Astrocyte (in vitro differentiated cells and primary cell): ENCODE data around the gene NUP210. TPM values are rescaled to one million over a fixed set of nuclear protein-coding genes. Genes with fewer than 3 reads are reported as not detected.

Source experiments
- DNase-seq: peaks from one replicate; pipeline ENCODE4 v3.0.0-alpha.2; 2010; ENCODE audit warnings: low read depth
- FAIRE-seq: peaks from 2 replicates; lab custom pipeline; 2011; peaks lifted over from hg19 to GRCh38; lab: Jason Lieb, UNC
- H2AFZ ChIP-seq: 2 replicates; pipeline ENCODE4 v1.6.0; 2012; ENCODE audit warnings: low read depth, low read length, inconsistent platforms
- H3K27ac ChIP-seq: 2 replicates; pipeline ENCODE4 v1.5.1; 2011; ENCODE audit warnings: low read depth, low read length, inconsistent platforms
- H3K27me3 ChIP-seq: 2 replicates; pipeline ENCODE4 v1.6.0; 2011; ENCODE audit warnings: low read length, inconsistent platforms; ENCODE audit not compliant: insufficient read depth
- H3K36me3 ChIP-seq: 2 replicates; pipeline ENCODE4 v1.5.1; 2011; ENCODE audit warnings: low read length, inconsistent platforms; ENCODE audit not compliant: insufficient read depth
- H3K4me1 ChIP-seq: 2 replicates; pipeline ENCODE4 v1.5.1; 2011; ENCODE audit warnings: low read length, inconsistent platforms; ENCODE audit not compliant: insufficient read depth
- H3K4me2 ChIP-seq: 2 replicates; pipeline ENCODE4 v1.6.0; 2012; ENCODE audit warnings: low read length, inconsistent platforms
- H3K4me3 ChIP-seq: 2 replicates; pipeline ENCODE4 v1.5.1; 2011; ENCODE audit warnings: low read depth, mild to moderate bottlenecking, low read length, inconsistent platforms; ENCODE audit not compliant: insufficient read depth
- H3K79me2 ChIP-seq: 2 replicates; pipeline ENCODE4 v1.6.0; 2012; ENCODE audit warnings: mild to moderate bottlenecking, low read length, inconsistent platforms; ENCODE audit not compliant: insufficient read depth
- H3K9ac ChIP-seq: 2 replicates; pipeline ENCODE4 v1.6.0; 2012; ENCODE audit warnings: mild to moderate bottlenecking, low read length, inconsistent platforms
- H3K9me3 ChIP-seq: 2 replicates; pipeline ENCODE4 v1.5.1; 2012; ENCODE audit warnings: low read depth, mild to moderate bottlenecking, low read length, inconsistent platforms; ENCODE audit not compliant: insufficient read depth
- H4K20me1 ChIP-seq: 2 replicates; pipeline ENCODE4 v1.6.0; 2012; ENCODE audit warnings: low read length, inconsistent platforms; ENCODE audit not compliant: insufficient read depth
- H3K27ac Mint-ChIP-seq: one replicate; pipeline ENCODE4 v1.8.0; 2021; ENCODE audit warnings: mild to moderate bottlenecking, mixed read lengths; ENCODE audit not compliant: unreplicated experiment
- H3K27me3 Mint-ChIP-seq: one replicate; pipeline ENCODE4 v1.8.0; 2021; ENCODE audit warnings: low read depth, mixed read lengths; ENCODE audit not compliant: unreplicated experiment
- H3K36me3 Mint-ChIP-seq: one replicate; pipeline ENCODE4 v1.8.0; 2021; ENCODE audit warnings: low read depth, mixed read lengths; ENCODE audit not compliant: unreplicated experiment
- H3K4me1 Mint-ChIP-seq: one replicate; pipeline ENCODE4 v1.8.0; 2021; ENCODE audit warnings: low read depth, mixed read lengths; ENCODE audit not compliant: unreplicated experiment
- H3K4me3 Mint-ChIP-seq: one replicate; pipeline ENCODE4 v1.8.0; 2021; ENCODE audit warnings: mild to moderate bottlenecking, moderate library complexity, mixed read lengths; ENCODE audit not compliant: unreplicated experiment
- H3K9me3 Mint-ChIP-seq: one replicate; pipeline ENCODE4 v1.8.0; 2021; ENCODE audit warnings: mild to moderate bottlenecking, mixed read lengths; ENCODE audit not compliant: unreplicated experiment
- EZH2 ChIP-seq: IDR thresholded peaks from 2 replicates; pipeline ENCODE4 v1.6.1; 2012; ENCODE audit warnings: mild to moderate bottlenecking, low read length, inconsistent platforms; ENCODE audit not compliant: insufficient read depth
- total RNA-seq: library from RNA; stranded (reverse); gene quantifications from 2 replicates; pipeline ENCODE4 v1.2.1, GENCODE V29; 2021
- TF ChIP-seq, protein P1 (sequence below): IDR thresholded peaks from 2 replicates; pipeline ENCODE4 v1.5.1; 2011; ENCODE audit warnings: low read depth, mild to moderate bottlenecking, inconsistent platforms, low read length, moderate library complexity; ENCODE audit not compliant: insufficient read depth

Gene NUP210
- total RNA-seq, 1 donor from 2014 or later, result 1.2 TPM

DNA sequence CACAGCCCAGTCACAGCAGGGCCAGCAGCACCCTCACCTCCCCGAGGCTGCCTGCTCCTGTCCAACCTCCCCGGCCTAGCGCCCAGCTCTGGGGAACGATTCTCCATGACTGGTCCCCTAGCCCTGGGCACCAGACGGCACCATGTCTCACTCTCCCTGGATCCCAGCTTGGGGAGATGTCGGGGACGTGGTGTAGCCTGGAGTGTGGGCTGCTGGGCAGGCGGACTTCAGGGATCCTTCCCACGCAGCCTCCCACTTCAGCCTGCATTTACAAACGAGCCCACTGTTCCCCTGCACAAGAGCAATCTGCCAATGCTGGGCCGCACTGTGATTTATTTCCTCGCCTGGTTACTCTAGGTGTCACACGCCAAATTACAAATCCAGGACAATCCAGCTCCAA is 31.3 kb downstream of the NUP210 start:
- Histone ChIP-seq H3K27ac (no peak overlapping the region), H3K4me3 (no peak overlapping the region), H3K79me2 (no peaks in the 10 kb centered on the region), H2AFZ (no peak overlapping the region), H4K20me1 (no peaks in the 10 kb centered on the region), H3K4me2 (no peak overlapping the region), H3K9ac (no peak overlapping the region), H3K9me3 (no peaks in the 10 kb centered on the region), H3K27me3 (no peaks in the 10 kb centered on the region), H3K4me1 (no peaks in the 10 kb centered on the region), H3K36me3 (no peaks in the 10 kb centered on the region)
- Mint-ChIP-seq H3K4me3 (no peak overlapping the region), H3K4me1 (no peaks in the 10 kb centered on the region), H3K27ac (no peak overlapping the region), H3K27me3 (peaks cover 43% of the 10 kb centered on the region), H3K9me3 (peaks cover 3% of the 10 kb centered on the region), H3K36me3 (no peaks in the 10 kb centered on the region)
- FAIRE-seq (no peak), DNase-seq (no peak)
- no peak for TF ChIP-seq EZH2
- TF ChIP-seq, protein P1, sequence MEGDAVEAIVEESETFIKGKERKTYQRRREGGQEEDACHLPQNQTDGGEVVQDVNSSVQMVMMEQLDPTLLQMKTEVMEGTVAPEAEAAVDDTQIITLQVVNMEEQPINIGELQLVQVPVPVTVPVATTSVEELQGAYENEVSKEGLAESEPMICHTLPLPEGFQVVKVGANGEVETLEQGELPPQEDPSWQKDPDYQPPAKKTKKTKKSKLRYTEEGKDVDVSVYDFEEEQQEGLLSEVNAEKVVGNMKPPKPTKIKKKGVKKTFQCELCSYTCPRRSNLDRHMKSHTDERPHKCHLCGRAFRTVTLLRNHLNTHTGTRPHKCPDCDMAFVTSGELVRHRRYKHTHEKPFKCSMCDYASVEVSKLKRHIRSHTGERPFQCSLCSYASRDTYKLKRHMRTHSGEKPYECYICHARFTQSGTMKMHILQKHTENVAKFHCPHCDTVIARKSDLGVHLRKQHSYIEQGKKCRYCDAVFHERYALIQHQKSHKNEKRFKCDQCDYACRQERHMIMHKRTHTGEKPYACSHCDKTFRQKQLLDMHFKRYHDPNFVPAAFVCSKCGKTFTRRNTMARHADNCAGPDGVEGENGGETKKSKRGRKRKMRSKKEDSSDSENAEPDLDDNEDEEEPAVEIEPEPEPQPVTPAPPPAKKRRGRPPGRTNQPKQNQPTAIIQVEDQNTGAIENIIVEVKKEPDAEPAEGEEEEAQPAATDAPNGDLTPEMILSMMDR, result no peak

DNA sequence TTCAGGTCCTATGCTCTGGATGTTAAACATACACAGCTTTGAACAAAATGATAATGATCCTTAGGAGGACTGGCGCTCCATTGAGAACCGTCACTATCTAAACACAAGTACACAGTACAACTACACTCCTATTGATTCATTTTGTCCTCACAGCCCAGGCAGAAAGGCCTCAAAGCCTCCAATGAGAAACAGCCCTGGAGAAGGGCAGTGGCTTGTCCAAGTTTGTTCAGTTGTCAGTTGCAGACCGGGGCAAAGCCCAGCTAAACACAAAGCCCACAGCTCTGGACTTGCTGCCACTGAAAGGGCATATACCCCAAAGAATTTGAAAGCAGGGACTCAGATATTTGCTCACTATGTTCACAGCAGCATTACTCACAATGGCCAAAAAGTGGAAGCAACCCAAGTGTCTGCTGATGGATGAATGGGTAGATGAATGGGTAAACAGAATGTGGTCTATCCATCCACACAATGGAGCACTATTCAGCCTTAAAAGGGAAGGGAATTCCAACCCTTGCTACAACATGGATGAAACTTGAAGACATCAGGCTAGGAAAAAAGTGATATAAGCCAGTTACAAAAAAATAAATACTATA is 34.7 kb downstream of the NUP210 start:
- Histone ChIP-seq H3K4me3 (no peak overlapping the region), H3K27ac (no peak overlapping the region), H3K36me3 (no peaks in the 10 kb centered on the region), H3K4me1 (peaks cover 11% of the 10 kb centered on the region), H4K20me1 (no peaks in the 10 kb centered on the region), H2AFZ (no peak overlapping the region), H3K79me2 (no peaks in the 10 kb centered on the region), H3K9me3 (no peaks in the 10 kb centered on the region), H3K4me2 (no peak overlapping the region), H3K9ac (no peak overlapping the region), H3K27me3 (no peaks in the 10 kb centered on the region)
- H3K27ac Mint-ChIP-seq, result no peak overlapping the region
- TF ChIP-seq EZH2, result no peak
- TF ChIP-seq, protein P1, result no peak
- FAIRE-seq, result no peak
- peaks cover 25% of the 10 kb centered on the region for H3K27me3 Mint-ChIP-seq
- peaks cover 3% of the 10 kb centered on the region for H3K9me3 Mint-ChIP-seq
- DNase-seq, result peak; percentile 47
- H3K36me3 Mint-ChIP-seq, result no peaks in the 10 kb centered on the region
- no peak overlapping the region for H3K4me3 Mint-ChIP-seq
- peaks cover 5% of the 10 kb centered on the region for H3K4me1 Mint-ChIP-seq

DNA sequence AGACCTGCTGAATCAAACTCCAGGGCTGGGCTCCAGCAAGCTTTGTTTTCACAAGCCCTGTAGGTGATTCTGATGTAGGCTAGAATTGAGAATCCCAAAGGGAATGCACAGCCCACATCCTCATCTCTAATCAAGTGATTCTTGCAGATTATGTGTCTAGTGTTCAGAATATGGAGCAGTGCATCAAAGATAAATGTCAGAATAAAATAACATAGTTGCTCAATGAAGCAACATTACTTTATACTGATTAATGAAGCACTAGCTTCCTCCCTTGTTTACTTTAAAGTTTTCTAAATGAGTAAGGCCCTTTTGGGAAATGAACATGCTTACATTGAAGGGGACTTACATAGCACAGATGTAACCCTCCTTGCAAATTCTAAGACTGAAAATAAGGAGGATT is 39.2 kb downstream of the NUP210 start:
- no peak overlapping the region for H3K27ac Mint-ChIP-seq
- no peak overlapping the region for H3K9ac ChIP-seq
- no peak overlapping the region for H3K4me3 Mint-ChIP-seq
- H3K9me3 ChIP-seq, result no peaks in the 10 kb centered on the region
- no peaks in the 10 kb centered on the region for H4K20me1 ChIP-seq
- H3K27me3 ChIP-seq, result no peaks in the 10 kb centered on the region
- TF ChIP-seq, protein P1, result no peak
- no peak for TF ChIP-seq EZH2
- H3K36me3 ChIP-seq, result no peaks in the 10 kb centered on the region
- H3K27ac ChIP-seq, result no peak overlapping the region
- FAIRE-seq, result no peak
- H3K36me3 Mint-ChIP-seq, result no peaks in the 10 kb centered on the region
- H3K79me2 ChIP-seq, result no peaks in the 10 kb centered on the region
- no peak overlapping the region for H2AFZ ChIP-seq
- peaks cover 2% of the 10 kb centered on the region for H3K27me3 Mint-ChIP-seq
- H3K4me1 Mint-ChIP-seq, result peaks cover 32% of the 10 kb centered on the region
- H3K4me1 ChIP-seq, result peaks cover 37% of the 10 kb centered on the region
- DNase-seq, result no peak
- H3K9me3 Mint-ChIP-seq, result peaks cover 1% of the 10 kb centered on the region
- no peak overlapping the region for H3K4me3 ChIP-seq
- H3K4me2 ChIP-seq, result no peak overlapping the region
